HG02970 (cell line): ENCODE data around the gene RAD51B.

ENCODE experiments used
- ATAC-seq: cut with Tn5 transposase; IDR thresholded peaks from one replicate; pipeline ENCODE4 v1.9.1; 2021; ENCODE audit warnings: mild to moderate bottlenecking, moderate library complexity, moderate number of reproducible peaks; ENCODE audit not compliant: unreplicated experiment, low FRiP score

RAD51B gene

DNA sequence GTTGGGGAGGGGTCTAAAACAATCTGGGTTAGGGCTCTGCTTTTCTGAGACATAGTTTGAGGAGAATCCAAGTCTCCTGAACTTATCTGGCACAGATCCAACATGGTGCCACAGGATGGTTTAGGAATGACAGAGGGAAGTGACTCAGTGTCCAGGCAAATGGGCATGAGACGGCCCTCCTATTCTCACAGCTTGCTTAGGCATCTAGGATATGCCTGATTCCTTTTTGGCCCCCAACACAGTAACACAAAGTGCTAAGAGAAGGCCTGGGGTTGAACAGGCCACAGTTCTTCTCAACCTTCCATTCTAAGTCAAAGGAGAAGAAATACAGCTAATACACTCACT, 855.6 kb downstream of the RAD51B start:
- ATAC-seq = no peak

DNA sequence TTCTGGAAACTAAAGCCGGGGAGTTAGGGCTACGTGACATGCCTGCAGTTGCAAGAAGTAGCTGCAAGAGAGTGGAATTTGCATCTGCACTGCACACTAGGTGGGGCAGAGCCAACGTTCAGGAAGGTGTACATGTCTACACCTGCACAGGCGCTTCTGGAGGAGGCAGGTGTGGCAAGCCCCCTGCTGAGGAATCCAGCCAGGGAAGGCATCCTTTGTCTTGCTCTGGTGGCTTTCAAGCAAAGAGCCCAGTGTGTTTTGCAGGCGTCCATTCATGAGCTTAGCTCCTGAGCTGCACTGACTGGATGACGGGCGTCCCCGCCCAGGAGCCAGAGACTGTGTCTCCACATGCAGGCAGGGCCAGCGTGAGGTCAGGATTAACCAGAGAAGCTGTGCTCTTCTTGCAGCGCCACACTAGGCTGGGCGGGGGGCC, 856.9 kb downstream of the RAD51B start:
- ATAC-seq = no peak

DNA sequence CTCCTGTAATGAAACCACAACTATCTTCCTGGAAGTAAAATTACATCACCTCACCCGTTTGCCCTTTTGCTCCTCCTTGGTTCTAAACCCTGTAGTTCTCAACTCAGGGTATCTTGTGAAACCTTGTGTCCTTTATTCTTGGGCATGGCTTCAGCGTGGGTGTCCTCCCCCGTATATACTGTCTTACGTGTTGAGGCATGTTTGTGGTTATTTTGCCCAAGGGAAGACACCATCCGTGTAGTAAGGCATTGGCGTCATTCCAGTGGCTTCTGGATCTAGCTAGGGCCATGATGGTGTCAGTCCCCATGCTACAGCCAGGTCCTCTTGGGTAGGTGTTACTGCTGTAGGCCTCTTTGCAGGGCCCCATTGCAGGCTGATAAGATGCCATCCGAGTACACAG, 857.9 kb downstream of the RAD51B start:
- ATAC-seq = no peak

DNA sequence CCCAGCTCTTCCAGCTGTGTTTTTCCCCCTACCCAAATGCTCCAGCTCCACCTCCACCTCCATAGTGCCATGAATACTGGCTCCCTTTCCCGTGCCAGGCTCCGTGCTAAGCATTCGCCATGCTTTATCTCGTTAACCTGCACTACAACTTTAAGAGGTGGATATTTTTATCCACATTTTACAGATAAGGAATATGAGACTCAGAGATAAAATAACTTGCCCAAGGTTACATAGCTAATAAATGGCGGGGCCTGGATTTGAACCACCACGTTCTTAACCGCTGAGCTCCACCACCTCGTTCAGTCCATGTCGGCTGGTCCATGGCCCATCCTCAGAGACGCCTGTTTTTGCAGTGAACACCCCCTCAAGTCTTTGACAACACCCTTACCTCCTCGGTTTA, 858.3 kb downstream of the RAD51B start:
- ATAC-seq = no peak

DNA sequence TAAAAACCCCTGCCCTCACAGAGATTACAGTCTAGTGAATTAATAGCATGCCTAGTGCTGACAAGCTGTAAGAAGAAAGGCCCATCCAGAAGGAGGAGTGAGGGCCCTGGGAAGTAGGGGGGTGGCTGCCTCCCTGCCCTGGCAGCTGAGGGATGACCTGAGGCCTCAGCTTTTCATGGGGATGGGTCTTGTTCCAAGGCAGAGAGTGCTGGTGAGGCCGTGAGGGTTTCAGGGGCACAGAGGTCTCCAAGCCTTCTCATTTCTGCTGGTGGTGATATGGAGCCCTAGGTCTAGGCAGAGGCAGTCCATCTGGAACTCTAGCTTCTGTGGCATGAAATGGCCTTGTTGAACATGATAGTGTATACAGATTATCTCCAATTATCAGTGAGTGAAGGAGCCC, 858.9 kb downstream of the RAD51B start:
- ATAC-seq = no peak

DNA sequence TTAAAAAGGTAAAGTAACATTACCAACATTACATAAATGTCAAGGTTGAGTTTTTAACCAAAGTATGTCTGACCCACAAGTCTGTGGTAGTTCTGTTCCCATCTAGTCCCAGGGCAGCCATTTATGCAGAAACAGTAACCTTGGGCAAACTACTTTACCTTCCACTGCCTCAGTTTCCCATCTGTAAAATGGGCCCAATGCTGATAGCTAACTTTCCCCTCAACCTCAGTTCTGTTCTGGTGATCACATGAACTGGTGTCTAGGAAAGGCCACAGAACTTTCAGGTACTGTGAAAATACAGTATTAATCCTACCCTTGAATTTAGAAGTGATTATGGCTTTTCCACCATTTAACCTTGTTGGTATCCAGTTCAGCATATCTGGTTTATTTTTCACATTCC, 859.7 kb downstream of the RAD51B start:
- no peak for ATAC-seq

DNA sequence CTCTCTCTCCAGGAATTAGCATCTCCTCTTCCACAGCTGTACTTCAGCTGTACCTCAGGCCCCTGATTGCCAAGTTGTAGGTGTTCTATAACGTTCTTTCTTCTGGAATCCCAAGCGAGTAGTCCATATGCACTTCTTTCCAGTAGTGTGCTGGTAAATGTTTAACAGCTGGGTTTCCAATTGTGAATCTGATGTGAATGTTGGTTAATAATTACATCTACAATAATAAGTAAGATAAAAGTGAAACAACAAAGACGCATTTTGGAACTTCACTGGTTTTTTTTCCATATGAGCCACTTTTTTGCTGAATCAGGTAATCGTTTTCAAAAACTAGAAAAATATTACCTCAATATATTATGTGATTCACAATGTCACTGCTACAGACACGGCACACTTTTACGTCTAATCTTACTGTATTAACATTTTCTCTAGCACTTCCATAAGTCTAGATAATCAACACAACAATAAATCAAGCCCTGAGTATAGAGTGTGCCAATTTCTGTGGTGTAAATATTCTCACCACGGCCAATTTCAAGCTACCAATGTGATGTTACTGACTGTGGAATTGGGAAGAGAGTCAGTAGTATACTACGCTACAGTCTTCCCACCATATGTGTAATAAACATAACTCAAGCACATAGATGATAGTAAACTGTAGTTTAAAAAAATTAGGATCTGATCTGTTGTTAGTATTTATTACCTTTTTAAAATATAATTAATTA, 860.3 kb downstream of the RAD51B start:
- no peak for ATAC-seq

DNA sequence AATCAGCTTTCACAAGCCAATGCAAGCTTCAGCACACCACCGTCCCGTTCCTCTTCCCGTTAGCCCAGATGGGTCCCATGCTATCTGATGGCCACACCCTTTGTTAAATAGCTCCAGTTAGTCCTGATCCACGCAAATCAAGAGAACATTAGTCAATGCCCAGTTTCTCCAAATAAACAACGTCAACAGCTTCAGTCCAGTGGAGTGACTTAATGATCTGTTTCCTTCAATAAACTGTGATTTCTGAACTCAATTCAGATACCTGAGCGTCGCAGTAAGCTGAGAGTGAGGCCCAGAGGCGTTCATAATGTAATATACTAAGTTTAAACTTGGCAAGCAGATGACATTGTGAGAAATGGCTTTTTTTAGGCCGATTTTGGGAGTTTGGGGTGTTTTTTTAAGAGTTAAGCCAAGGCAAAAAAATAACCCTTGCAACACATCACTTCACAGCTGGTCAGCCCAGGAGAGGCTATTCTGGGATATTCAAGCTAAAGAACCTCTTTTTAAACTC, 861.0 kb downstream of the RAD51B start:
- no peak for ATAC-seq

DNA sequence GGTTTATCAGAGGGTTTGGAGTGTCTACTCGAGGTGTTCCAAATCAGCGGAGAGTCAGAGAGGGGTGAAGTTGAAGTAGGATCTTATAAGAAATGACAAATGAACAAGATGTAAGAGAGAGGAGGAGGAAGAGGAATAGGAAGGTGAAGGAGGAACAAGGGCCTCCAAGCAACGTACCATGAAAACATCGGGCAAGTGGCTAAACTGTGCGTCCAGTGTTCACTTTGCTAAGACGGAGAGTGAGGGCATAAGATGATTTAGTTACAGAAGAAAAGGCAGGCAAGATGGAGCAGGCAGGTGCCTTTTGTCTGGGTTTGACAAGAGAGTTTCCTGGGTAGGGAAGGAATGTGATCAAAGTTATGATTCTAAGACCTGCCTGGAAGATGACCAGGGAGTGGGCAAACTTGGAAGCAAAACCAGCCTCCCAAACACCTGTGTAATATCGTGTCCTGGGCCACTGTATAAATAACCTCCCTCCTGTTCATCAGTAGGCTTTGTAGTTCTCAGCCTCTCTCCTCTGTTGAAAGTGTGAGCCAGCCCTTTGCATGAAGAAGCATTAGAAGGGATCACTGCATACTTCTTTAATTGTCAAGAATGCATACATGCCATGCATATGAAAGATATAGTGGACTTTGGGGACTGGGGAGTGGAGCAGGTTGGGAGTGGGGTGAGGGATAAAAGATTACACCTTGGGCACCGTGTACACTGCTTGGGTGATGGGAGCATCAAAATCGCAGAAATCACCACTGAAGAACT, 861.9 kb downstream of the RAD51B start:
- ATAC-seq = no peak

DNA sequence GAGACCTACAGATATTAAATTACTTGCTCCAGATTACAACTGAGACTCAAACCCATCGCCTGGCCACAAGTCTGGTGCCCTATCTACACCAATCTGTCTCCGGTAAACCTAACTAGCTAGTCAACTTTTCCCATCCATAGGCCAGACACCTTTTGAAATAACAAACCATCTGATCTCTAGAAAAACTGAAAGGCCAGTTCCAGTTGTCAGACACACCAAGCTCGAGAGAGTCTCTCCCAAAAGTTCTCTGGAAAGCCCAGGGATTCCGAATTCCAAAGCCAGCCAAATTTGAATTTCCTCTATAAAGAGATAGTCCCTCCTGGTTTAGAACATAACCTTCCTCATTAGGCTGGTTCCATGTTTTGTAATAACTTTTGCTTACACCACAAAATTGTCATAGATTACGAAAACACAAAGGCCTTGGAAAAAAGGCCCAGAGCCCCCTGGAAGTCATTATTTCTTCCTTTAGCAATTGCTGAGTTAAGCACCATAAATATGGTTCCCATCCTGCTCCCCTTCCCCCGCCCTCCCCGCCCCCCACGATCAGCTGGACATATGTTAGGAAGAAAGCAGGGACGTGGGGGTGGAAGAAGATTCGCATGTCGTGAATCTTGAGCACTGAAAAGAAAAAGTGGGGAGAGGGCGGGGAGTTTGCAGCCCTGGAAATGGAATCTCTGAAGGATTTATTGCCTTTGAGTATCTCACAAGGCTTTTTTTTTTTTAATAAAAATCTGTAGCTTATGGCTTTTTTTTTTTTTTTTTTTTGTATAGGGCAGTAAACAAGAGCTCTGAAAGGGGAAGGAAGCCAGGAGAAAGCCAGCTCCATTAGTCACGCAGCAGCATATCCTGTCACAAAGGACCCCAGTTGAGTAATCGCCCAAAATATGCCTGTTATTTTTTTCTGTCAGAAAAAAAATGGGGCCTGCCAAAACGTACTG, 862.9 kb downstream of the RAD51B start:
- no peak for ATAC-seq

DNA sequence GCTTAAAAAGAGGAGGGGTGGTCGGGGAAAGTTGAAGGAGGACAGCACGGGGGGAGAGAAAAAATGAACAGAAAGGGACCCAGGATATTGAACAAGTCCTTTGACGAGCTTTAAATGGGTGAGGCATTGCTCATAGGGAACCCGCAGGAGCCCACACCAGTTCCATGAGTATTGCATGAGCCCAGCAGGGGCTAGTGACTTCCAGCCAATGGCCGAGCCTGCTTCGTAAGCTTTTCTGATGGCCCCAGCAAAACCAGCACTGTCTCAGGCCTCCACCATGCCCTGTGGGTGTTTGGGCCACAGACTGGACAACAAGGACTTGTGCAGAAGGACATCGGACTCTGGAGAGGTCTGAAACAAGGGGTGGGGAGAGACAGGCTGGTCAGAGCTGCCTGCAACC, 863.7 kb downstream of the RAD51B start:
- ATAC-seq = no peak

DNA sequence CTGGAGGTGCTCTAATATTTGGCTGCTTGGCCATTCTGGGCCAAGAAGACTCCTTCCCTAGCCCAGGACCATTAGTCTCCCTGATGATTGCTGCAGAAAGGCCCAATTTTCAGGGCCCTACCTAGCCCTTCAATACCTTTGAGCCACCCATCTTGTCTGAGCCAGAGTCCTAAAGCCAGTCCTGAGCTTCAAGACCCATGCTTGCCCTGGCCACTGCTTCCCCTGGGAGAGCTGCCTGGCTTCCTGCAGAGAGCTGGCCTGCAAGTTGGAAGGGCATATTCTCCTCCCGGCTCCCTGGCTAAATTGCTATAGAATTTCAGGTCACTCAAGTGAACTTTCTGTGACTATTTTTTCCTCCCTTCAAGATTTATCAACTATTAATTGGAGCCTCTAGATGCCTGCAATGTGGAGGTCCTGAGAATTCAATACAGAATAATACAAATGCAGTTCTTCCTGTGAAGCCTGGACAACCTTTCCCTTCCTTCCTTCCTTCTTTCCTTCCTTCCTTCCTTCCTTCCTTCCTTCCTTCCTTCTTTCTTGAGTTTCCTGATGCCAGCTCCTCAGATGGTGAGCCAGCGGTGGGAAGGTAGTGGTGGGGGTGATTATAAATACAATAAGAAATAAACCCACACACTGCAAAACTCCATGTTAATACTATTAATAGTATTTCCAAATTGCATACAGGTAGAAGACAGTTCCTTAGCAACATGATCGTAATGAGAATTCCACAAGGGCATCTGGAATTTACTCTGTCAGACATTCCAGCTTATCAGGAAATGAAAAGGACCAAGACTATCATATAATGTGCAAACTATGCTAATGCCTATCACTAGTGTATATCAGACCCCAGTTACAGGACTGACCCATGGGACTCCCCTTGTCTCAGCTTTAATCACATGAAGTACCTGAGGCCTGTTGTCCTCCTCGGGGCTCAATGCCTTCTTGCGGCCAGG, 865.2 kb downstream of the RAD51B start:
- no peak for ATAC-seq

DNA sequence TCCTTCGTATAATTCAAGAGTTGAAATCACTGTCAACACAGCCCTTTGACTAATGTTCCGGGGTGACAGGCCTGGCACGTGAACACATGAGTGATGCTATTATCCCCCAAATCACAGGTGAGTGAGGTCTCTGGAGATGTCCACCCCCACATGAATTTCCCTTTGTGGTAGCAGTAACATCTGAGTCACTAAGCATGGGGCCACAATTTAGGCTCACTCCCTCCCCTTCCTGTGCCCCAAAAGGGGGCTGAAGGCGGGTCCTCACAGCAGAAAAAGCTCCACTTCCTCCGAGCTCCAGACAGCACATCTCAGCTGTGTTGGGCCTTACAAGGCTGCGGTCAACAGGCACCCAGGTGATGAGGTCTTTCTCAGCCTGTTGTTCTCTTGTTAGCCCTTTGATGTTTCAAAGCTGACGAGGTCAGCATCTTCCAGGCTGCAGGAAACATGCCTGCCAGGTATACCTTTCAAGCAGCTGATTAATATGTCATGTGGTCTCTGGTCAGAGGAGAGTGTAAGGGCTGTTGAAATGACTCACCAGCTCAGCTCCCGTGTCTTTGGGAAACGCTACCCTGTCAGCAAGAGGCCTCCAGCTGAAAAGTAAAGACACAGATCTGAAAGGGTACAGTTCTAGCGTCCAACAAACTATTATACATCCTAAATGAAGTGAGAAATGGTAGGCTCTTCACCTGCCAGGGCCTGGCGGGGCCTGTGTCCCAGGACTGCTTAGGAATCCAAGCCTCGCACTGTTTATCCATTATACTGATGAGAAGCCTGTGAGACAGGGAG, 866.0 kb downstream of the RAD51B start:
- peak; percentile 60 for ATAC-seq

DNA sequence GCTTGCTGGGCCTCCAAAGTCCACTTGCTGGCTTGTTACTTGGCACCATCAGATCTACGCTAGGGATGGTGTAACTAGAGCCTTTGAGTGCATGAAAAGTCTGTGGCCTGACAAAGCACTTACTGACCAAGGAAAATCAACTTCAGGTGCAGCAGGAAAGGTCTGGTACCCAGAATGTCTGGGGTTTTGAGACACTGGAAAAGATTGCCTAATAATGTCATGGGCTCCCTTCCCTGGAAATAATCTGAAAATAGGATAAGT, 866.6 kb downstream of the RAD51B start:
- no peak for ATAC-seq

DNA sequence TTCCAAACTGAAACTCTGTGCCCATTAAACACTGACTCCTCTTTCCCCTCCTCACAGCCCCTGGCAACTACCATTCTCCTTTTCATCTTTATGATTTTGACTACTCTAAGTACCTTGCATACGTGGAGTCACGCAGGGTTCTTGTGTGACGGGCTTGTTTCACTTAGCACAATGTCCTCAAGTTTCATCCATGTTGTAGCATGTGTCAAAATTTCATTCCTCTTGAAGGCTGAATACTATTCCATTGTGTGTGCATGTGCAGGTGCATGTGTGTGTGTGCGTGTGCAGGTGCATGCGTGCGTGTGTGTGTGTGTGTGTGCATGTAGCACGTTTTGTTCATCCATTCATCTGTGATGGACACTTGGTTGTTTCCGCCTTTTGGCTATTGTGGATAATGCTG, 867.1 kb downstream of the RAD51B start:
- no peak for ATAC-seq

DNA sequence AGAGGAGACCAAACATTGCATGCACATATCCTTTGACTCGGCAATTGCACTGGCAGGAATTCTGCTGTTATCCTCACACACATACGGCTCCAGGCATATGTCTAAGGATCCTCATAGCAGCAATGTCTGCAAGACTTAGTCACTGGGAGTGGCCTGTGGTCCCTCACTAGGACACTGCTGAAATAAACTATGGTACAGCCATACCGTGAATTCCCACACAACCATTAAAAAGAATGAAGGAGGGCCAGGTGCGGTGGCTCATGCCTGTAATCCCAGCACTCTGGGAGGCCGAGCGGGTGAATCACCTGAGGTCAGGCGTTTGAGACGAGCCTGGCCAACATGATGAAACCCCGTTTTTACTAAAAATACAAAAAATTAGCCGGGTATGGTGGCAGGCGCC, 868.2 kb downstream of the RAD51B start:
- ATAC-seq = no peak

DNA sequence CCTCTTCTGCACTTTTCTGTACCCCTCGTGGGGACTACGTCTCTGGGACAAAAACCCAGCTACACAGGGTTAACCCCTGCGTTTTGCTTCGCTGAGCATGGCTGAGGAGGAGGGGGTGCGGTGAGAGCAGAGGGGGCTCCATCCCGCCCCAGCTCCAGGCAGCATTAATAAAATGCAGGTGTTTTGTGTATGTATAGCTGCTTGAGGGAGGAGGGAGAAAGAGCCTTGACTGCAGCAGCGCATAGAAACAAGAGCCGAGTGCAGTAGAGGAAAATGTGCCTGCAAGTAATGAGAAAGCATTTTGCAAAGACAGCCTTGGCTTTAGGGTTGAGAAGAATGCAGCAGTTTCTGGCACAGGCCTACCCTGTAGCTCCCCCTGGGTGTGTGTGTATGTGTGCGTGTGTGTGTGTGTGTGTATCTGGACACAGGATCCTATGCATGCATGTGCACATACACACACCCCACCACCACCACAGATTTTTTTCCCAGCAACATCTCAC, 869.3 kb downstream of the RAD51B start:
- no peak for ATAC-seq

DNA sequence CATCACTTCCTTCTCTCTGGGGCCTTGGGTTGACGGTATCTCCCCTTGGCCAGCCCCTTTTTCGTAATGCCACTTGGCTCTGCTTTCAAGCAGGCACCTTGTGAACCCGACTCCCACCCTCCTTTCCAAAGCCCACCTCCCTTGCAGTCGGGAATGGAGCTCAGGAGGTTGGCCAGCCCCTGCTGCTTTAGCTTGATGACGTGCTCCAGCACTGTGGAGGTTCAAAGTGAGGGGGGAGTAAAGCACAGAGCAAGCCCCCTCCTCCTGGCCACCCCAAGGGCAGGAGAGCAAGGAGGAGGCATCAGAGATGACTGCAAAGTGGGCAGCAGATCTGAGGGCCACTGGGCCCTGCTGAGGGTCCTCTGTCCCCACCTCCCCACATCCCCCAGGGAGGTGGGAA, 869.9 kb downstream of the RAD51B start:
- no peak for ATAC-seq
